Keratinocyte (primary cell): Measurements from ENCODE around the gene B4GALNT4. TPM values are rescaled to one million over a fixed set of nuclear protein-coding genes. Genes with fewer than 3 reads are reported as not detected.

Experiments used
- DNase-seq: peaks from one replicate; pipeline ENCODE4 v3.0.0-alpha.2; 2011; ENCODE audit warnings: low read depth, missing footprints, low spot score
- FAIRE-seq: peaks from 2 replicates; lab custom pipeline; 2011; peaks lifted over from hg19 to GRCh38; lab: Jason Lieb, UNC
- H2AFZ ChIP-seq: 2 replicates; pipeline ENCODE4 v1.6.0; 2012; ENCODE audit warnings: low read length, control low read depth, inconsistent platforms; ENCODE audit not compliant: control insufficient read depth
- H3K27ac ChIP-seq: 2 replicates; pipeline ENCODE4 v1.5.1; 2011; ENCODE audit warnings: low read length; ENCODE audit not compliant: control insufficient read depth, insufficient read depth
- H3K27me3 ChIP-seq: 3 replicates; pipeline ENCODE4 v1.6.0; 2011; ENCODE audit warnings: low read length; ENCODE audit not compliant: control insufficient read depth, insufficient read depth; ENCODE audit errors: extremely low read depth
- H3K36me3 ChIP-seq, 2 experiments: 2 replicates in 1 of 2; 3 replicates in 1 of 2; pipeline ENCODE4 v1.5.1; 2011; ENCODE audit warnings: low read length in 2 of 2, mild to moderate bottlenecking in 1 of 2; ENCODE audit not compliant: control insufficient read depth in 2 of 2, insufficient read depth in 2 of 2; ENCODE audit errors: extremely low read depth in 1 of 2
- H3K4me1 ChIP-seq: 3 replicates; pipeline ENCODE4 v1.5.1; 2011; ENCODE audit warnings: low read length; ENCODE audit not compliant: control insufficient read depth, insufficient read depth; ENCODE audit errors: extremely low read depth
- H3K4me2 ChIP-seq: 3 replicates; pipeline ENCODE4 v1.6.0; 2011; ENCODE audit warnings: low read depth, low read length; ENCODE audit not compliant: control insufficient read depth, insufficient read depth; ENCODE audit errors: extremely low read depth
- H3K4me3 ChIP-seq, 3 experiments: fragments of 200-600 bp in 1 of 3; sonication (generic) in 1 of 3; 2 replicates in 2 of 3; 3 replicates in 1 of 3; pipeline ENCODE4 v1.5.1; 2011 to 2016; ENCODE audit warnings: low read length in 3 of 3, mild to moderate bottlenecking in 3 of 3, control low read depth in 2 of 3, inconsistent platforms in 1 of 3, low read depth in 1 of 3, mixed read lengths in 1 of 3, mixed run types in 1 of 3, moderate library complexity in 1 of 3; ENCODE audit not compliant: control insufficient read depth in 2 of 3, insufficient read depth in 2 of 3; ENCODE audit errors: extremely low read depth in 1 of 3
- H3K79me2 ChIP-seq: 2 replicates; pipeline ENCODE4 v1.6.0; 2012; ENCODE audit warnings: low read length; ENCODE audit not compliant: control insufficient read depth, insufficient read depth
- H3K9ac ChIP-seq: 3 replicates; pipeline ENCODE4 v1.6.0; 2011; ENCODE audit warnings: low read length; ENCODE audit not compliant: control insufficient read depth, insufficient read depth; ENCODE audit errors: extremely low read depth
- H3K9me1 ChIP-seq: 3 replicates; pipeline ENCODE4 v1.6.0; 2011; ENCODE audit warnings: low read length; ENCODE audit not compliant: control insufficient read depth, insufficient read depth; ENCODE audit errors: extremely low read depth
- H3K9me3 ChIP-seq: 2 replicates; pipeline ENCODE4 v1.5.1; 2012; ENCODE audit warnings: low read depth, low read length; ENCODE audit not compliant: control insufficient read depth
- H4K20me1 ChIP-seq: 3 replicates; pipeline ENCODE4 v1.6.0; 2011; ENCODE audit warnings: low read length; ENCODE audit not compliant: control insufficient read depth, insufficient read depth; ENCODE audit errors: extremely low read depth
- CTCF ChIP-seq, 3 experiments: IDR thresholded peaks in 1 of 3; conservative IDR thresholded peaks in 1 of 3; optimal IDR thresholded peaks in 1 of 3; 2 replicates in 2 of 3; 3 replicates in 1 of 3; pipeline versions ENCODE3 to v1.5.1; 2011; ENCODE audit warnings: low read length in 3 of 3, mild to moderate bottlenecking in 3 of 3, moderate library complexity in 2 of 3, control low read depth in 1 of 3, inconsistent platforms in 1 of 3; ENCODE audit not compliant: insufficient read depth in 2 of 3; ENCODE audit errors: extremely low read depth in 1 of 3
- EZH2 ChIP-seq: IDR thresholded peaks from one replicate; pipeline ENCODE4 v1.6.1; 2012; ENCODE audit warnings: inconsistent platforms, mild to moderate bottlenecking, low read length, moderate library complexity
- dilution Hi-C: fragments of 300-500 bp; cut with MboI; formaldehyde crosslinking; loops from one replicate; pipeline ENCODE4 v1.7.0; 2020; ENCODE audit warnings: low sequenced_read_pairs; ENCODE audit not compliant: extremely low pct_ligation_motif_present
- polyA plus RNA-seq, 5 experiments: library from polyadenylated mRNA; depleted of rRNA in 3 of 5; stranded (reverse) in 3 of 5; stranded (forward) in 1 of 5; unstranded in 1 of 5; fragments of >200 nt; gene quantifications; 1 replicate in 1 of 5; 2 replicates in 3 of 5; 3 replicates in 1 of 5; pipeline versions ENCODE4 v1.2.1 to v1.2.3, GENCODE V29; 2011 to 2012; ENCODE audit warnings: missing spikeins in 2 of 5, low read depth in 1 of 5, low replicate concordance in 1 of 5

B4GALNT4 gene
- polyA plus RNA-seq, 1 donor (not counting 4 experiments of a cell fraction or from before 2014, with no cell fraction given) = 7.3 TPM

GRCh38 chr11:326842-327580 is 42.3 kb upstream of the B4GALNT4 start:
- Histone ChIP-seq H3K4me2 (no peak overlapping the region), H3K4me1 (no peaks in the 10 kb centered on the region), H3K27me3 (peaks cover 7% of the 10 kb centered on the region), H3K36me3 (no peaks in the 10 kb centered on the region), H3K27ac (no peak overlapping the region), H3K9ac (no peak overlapping the region), H2AFZ (no peak overlapping the region), H4K20me1 (no peaks in the 10 kb centered on the region), H3K9me3 (no peaks in the 10 kb centered on the region), H3K9me1 (no peaks in the 10 kb centered on the region), H3K79me2 (no peaks in the 10 kb centered on the region), H3K4me3 (no peak overlapping the region)
- dilution Hi-C loops = no loop called here
- TF ChIP-seq EZH2 (no peak), CTCF (optimal IDR thresholded peaks at IDR 0.05 in 1 of 3, IDR thresholded peaks at IDR 0.05 in 1 of 3, conservative IDR thresholded peaks at IDR 0.05 in 1 of 3; ENCODE audit: extremely low read depth in 1 of 3, insufficient read depth in 2 of 3, low read length in 3 of 3) (no peak)
- FAIRE-seq = no peak
- no peak for DNase-seq

- H3K79me2 ChIP-seq = no peaks in the 10 kb centered on the region
- no peak overlapping the region for H3K27ac ChIP-seq
- DNase-seq (no peak), FAIRE-seq (no peak)
- no peak overlapping the region for H2AFZ ChIP-seq
- no peaks in the 10 kb centered on the region for H3K36me3 ChIP-seq
- no peak overlapping the region for H3K4me2 ChIP-seq
- peaks cover 7% of the 10 kb centered on the region for H3K27me3 ChIP-seq
- dilution Hi-C loops = no loop called here
- no peaks in the 10 kb centered on the region for H3K4me1 ChIP-seq
- H3K9me3 ChIP-seq = no peaks in the 10 kb centered on the region
- TF ChIP-seq CTCF (optimal IDR thresholded peaks at IDR 0.05 in 1 of 3, IDR thresholded peaks at IDR 0.05 in 1 of 3, conservative IDR thresholded peaks at IDR 0.05 in 1 of 3; ENCODE audit: extremely low read depth in 1 of 3, insufficient read depth in 2 of 3, low read length in 3 of 3) (no peak), EZH2 (no peak)
- no peaks in the 10 kb centered on the region for H3K9me1 ChIP-seq
- H4K20me1 ChIP-seq = no peaks in the 10 kb centered on the region
- no peak overlapping the region for H3K9ac ChIP-seq
- H3K4me3 ChIP-seq = no peak overlapping the region
Observed at GRCh38 chr11:327581-327923, 41.7 kb upstream of the B4GALNT4 start.
